NCI-H2029 treated with DMSO at 0.1 percent for 48 hours (cell line): ENCODE measurements around the gene SKIL.

Experiments
- DNase-seq: peaks from one replicate; lab custom pipeline; 2025; lab: John Stamatoyannopoulos, UW

The SKIL gene

GRCh38 chr3:170350515-170351413 is 6.8 kb upstream of the SKIL start:
- peak; percentile 6 for DNase-seq

DNA sequence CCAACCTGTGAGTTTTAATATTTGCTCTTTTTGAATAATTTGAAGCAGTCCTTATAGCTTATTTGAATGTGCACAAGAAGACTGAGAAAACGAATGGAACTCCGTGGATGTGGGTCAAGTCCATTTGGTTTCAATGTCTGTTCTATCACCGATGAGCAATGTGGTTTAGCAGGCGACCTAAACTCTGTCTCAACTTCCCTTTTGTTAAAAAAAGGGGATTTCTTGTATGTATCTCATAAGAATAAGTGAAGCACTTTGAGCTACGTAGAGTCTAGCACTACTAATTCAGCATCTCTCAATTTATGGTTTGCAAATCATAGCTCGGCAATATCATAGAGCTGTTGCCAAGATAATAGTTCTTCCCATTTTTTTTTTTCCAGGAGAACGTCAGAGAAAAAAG is 4.6 kb upstream of the SKIL start:
- no peak for DNase-seq

DNA sequence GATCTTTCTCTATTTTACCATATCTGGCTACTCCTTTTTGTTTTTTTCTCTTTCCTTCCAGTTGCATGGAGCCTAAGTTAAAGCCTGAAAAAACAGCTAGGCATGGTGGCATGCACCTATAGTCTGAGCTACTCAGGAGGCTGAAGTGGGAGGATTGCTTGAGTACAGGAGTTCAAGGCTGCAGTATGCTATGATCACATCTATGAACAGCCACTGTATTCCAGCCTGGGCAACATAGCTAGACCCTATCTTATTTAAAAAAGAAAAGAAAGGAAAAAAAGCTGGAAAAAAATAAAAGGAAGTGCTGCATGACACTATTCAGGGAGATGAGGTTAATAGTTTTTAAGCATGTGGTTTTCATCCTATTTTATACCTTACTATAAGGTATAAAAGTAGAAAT is 4.0 kb upstream of the SKIL start:
- no peak for DNase-seq

- DNase-seq = no peak
Measured at GRCh38 chr3:170354760-170355159, 2.8 kb upstream of the SKIL start.

GRCh38 chr3:170355738-170356595 is 1.5 kb upstream of the SKIL start:
- no peak for DNase-seq

DNA sequence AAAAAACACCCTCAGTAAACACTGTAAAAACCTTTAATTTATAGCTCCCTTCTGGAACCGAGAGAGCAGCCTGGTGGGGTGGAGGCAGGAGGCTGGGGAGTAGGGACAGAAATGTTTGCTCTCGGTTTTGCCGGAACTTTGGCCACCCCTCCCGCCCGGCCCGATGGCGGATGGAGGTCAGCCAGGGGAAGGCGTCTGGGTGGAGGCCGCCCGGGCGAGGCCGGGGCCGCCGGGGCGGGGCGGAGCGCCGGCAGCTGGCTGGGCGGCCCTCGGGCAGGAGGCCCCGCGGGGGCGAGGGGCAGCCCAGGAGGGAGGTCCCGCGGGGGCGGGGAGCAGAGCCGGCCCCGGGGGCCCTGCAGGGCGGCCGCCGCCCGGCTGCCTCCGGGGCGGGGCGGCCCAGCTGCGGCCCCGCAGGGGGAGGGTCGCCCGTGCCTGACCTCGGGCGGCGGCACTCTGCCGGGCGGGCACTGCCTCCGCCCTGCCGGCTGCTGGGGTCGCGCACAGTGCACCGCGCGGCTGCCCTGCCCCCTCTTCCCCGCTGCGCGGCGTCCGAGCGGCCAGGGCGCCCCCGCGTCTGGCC is 829 bp upstream of the SKIL start:
- DNase-seq = peak; percentile 27

DNA sequence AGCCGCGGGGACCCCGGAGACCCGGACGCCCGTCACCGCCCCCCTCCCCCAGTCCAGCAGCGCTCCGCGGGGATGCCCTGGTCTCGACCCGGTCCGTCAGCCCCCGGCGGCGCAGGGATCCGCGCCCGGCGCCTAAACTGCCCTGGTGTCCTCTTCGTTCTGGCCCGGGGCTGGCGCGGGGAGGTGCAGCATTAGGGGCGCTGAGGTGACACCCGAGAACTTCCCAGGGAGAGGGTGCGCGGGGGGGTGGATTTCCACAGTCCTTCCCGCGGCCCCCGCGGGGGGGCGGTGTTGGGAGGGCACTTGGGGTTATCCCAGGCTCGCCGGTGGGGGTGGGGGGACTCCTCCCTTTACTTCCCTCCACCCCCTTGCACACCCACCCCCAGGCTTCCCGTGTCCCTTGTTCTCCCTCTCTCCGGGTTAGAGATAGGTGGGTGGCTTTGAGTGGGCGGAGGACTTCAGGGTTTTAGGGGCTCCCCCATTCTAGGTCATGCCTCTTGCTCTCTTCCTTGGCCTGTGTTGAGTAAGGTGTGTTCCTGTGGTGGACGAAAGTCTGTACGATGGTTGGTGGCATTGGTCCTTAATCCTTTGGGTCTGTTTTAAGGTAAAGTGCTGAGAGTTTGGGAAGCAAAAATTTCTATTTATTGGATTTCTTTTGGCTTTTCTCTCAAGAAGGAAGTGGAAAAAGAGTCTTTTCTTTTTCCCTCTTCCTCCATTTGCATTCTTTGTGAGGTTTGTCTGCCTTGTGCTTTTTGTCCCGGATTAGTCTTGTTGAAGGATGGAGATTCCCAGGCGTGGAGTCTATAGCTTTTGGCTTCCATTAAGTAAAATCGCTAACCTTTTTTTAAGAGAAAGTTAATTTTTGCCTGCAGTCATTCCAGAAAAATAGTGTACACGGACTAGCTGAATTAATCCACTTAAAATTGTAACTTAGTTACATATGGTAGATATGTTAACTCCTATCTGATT is 811 bp downstream of the SKIL start:
- no peak for DNase-seq

DNA sequence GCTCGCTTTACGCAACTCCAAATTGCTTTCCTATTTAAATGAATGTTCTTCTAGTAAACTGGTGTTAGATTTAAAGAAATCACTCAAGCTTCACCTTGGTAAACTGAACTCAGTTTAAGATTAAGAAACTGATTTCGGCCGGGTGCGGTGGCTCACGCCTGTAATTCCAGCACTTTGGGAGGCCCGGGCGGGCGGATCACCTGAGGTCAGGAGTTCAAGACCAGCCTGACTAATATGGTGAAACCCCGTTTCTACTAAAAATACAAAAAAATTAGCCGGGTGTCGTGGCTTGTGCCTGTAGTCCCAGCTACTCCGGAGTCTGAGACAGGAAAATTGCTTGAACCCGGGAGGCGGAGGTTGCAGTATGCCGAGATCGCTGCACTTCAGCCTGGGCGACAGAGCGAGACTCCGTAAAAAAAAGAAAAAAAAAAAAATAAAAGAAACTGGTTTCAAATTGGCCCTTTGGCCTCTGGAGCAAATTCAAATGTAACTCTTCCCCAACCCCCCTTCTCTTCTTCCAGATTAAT is 1.7 kb downstream of the SKIL start:
- no peak for DNase-seq

GRCh38 chr3:170360466-170360865 is 3.0 kb downstream of the SKIL start:
- DNase-seq = no peak

GRCh38 chr3:170360916-170361315 is 3.4 kb downstream of the SKIL start:
- no peak for DNase-seq

- no peak for DNase-seq
Measured at GRCh38 chr3:170361711-170362110, 4.2 kb downstream of the SKIL start.

DNA sequence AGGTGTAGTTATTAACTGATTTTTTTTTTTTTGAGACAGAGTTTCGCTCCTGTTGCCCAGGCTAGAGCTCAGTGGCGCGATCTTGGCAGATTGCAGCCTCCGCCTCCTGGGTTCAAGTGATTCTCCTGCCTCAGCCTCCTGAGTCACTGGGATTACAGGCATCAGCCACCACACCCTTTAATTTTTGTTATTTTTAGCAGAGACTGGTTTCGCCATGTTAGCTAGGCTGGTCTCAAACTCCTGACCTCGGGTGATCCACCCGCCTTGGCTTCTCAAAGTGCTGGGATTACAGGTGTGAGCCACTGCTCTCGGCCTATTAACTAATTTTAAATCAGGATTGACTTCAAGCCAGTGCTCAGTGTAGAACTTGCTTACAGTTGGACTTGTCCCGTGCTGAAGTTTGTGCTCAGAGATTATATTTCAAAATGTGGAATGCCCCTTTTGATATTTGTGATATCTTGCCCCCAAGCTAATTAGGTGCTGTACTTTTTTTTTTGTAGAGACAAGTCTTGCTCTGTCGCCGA is 6.0 kb downstream of the SKIL start:
- no peak for DNase-seq

DNA sequence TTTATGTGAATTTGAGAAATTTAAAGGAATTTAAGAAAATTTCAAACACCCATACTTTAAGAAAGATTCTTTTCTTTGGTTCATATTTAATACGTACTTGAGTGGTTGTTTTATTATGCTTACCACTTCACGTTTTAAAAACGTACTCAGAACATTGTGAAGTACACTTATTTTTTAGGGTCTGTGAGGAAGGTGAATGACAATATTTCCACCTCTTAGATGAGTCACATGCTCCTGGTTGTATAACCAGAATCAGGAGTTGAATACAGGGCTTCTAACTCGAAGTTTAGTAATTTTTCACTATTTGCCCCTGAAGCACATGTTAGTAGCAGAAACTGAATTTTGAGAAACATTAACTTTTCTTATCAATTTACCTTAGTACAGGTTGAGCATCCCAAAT is 7.5 kb downstream of the SKIL start:
- DNase-seq = no peak

- no peak for DNase-seq
Measured at GRCh38 chr3:170367797-170368196, 10.3 kb downstream of the SKIL start.

GRCh38 chr3:170368921-170369320 is 11.4 kb downstream of the SKIL start:
- no peak for DNase-seq

DNA sequence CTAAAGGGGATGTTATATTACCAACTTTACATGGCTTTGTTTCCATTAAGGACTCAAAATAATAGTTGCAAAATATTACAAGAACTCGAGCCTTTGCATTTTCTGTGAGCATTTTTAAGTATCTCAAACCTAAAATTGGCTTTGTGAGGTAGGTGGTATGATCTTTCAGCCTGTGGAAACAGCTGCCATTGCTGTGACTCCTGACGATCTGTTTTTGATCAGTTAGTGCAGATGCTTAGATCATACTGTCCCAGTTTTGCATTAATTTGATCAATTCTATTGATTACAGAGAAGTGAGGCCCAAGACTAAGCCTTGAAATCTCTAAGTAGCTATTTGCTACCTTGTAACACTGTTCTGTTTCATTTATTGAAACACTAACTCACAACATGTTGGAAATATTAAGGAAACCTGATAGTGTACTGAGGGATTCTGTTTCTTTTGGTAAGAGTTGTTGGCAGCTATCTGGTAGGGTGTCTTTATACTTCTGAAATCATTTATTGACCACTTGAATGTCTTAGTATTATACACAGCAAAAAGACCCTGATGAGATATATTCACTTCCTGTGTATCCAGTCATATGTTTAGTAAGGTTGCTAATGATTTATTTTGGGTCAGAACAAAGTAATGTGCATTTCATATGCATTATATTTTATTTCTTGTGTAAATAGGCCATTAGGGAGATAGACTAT is 14.8 kb downstream of the SKIL start:
- DNase-seq = peak; percentile 41

DNA sequence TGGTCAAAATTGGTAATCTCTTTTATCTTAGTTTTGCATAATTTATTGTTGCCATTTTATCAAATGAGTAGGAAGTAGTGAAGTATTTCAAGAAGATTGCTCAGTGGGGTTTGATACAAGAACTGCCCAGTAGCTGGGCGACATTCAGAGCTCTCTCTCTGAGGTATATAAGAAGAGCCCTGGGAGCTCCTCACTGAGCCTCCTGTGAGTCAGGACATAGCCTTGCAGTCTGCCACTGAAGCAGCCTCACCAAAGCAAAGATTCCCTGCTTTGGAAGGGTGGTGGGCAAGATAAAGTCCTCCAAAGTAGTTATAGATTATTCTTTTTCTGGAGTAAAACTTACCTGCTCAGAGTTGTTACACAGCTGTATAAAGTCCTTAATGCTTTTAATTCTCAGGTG is 26.1 kb downstream of the SKIL start:
- no peak for DNase-seq

- DNase-seq = no peak
Measured at GRCh38 chr3:170386468-170386867, 29.0 kb downstream of the SKIL start.

DNA sequence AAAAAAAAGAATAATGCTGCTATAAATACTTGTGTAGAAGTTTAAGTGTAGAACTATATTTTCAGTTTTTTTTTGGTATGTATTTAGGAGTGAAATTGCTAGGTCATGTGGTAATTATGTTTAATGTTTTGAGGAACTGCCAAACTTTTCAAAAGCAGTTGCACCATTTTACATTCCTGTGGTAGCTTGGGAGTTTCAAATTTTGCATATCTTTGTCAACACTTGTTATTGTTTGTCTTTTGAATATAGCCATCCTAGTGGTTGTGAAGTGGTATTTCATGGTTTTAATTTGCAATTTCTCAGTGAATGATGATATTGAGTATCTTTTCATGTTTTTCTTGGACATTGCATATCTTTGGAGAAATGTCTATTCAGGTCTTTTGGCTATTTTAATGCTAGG is 30.4 kb downstream of the SKIL start:
- no peak for DNase-seq

- DNase-seq = no peak
Measured at GRCh38 chr3:170391108-170391507, 33.6 kb downstream of the SKIL start.
